GM21825 (cell line): ENCODE results near the gene DNAI1.
"Not testable (repeated sequence)": the region's sequence is repeated elsewhere in the genome, so short reads cannot be mapped to it uniquely, and the experiment has no call there.

Experiments
- ATAC-seq: cut with Tn5 transposase; IDR thresholded peaks from one replicate; pipeline ENCODE4 v1.9.1; 2021; ENCODE audit warnings: mild to moderate bottlenecking, moderate library complexity; ENCODE audit not compliant: unreplicated experiment

The DNAI1 gene

DNA sequence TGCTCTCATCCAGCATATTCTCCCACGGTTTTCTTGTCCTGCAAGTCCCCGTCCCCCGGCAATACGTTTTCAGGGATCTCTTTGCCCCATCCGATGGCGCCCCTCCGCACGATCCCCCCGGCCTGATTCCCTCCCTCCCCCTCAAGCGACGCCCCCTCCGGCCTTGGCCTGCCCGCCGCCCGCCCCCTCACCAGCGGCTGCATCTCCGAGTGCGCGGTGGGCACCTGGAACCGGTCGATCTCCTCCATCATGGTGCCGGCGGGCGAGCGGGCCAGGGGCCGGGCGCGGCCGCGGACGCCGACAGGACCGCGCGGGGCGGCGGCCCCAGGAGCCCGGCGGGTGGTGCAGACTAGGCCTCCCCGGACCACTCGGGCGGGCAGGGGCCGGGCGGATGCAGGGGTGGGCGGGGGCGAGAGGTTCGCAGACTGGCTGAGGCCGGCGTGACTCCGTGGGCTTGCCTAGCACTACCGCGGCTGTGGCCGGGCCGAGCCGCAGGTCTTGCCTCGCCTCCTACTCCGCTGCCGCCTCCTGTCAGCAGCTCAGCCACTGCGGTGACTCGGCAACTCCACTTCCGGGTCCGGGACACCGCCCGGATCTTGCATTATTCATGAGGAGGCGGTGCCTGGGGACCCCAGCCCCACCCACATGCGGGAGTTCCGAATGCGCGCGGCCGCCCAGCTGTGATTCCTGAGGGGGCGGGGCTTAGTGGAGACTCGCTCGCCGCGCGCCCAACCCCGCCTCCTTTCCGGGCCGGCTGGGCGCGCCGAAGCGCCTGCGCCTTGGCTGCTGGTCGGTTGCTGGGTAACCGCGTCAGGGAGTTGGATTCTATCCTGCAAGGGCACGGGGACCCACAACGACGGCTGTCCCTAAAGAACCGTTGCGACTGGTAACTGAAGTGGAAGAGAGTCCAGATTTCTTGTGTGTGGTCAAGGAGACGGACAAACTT is at the start of gene DNAI1, which contains the start of gene FAM219A:
DNAI1 (plus strand) TSS at position 793 of the 946 bp plus-strand sequence. CDS start 201 bp downstream, outside the sequence.
FAM219A (minus strand) TSS at position 558 of the 946 bp plus-strand sequence; CDS start at position 251, 307 bp downstream.
- peak; percentile 98 for ATAC-seq

DNA sequence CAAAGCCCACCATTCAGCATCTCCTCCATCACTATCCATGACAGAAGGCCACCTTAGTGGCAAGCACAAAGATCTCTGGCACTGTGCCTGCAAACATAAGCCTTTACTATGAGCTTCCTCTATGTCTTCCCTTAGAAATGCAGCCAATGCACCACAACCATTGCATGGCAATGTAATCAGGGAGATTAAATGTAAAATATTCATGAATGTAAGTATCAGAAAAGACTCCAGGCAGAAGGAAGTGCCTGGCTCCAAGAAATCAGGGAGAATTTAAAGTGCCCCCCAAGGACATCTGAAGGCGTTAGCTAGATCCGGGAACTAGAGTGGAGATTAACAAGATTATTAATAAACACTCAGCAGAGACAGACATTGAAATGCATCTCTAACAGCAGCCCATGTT is 49.5 kb upstream of the DNAI1 start:
- ATAC-seq: no peak

DNA sequence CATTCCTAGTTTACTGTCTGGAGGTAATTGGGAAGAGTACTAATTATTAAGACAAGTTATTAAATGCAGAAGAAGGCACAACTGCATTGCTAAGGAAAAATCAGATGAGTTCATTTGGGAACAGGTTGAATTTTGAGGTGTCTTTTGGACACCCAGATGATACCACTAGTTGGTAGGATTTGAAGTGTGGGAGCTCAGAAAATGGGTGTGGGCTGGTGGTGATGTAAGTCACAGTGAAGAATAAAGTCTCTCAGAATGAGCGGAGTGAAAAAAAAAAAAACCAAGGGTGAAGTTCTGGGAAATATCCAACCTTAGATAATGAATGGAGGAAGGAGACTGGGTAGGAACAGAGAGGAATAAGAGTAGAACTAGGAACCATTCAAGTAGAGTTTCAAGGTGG is 46.3 kb upstream of the DNAI1 start:
- no peak for ATAC-seq

DNA sequence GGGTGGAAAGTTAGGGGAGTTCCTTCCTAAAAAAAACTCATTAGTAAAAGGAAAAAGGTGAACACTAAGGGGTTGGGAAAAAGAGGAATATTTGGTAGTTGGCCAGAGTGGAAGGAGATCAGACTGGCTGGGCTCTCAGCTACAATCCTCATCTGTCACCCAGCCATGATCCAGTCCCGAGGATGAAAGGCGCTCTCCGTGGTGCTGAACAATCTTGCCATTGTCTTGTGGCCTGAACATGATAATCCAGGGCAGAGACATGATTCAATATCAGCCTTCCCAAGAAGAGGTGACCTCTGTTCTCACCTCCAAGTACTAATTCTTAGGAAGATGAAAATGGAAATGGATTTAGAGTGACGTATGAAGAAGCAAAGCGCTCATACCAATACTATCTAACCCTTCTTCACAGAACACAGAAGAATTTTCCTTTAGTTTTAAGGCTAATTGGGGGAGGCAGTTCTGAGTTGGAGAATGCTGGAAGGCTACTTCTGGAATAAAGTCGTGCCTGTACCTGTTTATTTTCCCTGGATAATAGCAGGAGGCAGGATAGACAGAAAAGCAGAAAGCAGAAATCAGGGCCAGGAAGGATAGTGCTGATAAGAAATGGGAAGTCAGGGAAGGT is 45.3 kb upstream of the DNAI1 start:
- no peak for ATAC-seq

DNA sequence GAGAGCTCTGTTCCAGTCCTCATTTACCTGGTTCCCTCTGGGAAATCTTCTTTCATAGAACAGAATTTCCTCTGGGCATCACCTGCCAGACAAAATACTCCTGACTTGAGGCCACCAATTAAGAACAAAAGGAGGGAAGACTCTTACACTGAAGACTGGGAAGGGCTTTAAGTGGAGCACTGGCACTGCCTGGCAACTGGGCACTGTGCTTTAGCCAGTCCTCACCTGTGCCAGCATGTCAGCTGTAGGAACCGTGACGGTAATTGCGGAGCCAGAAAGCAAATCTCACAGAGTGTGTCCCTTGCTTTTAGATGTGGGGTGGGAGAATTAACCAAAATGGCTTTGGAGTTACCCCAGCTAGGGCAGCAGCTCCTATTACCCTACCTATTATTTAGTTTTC is 40.9 kb upstream of the DNAI1 start:
- ATAC-seq: no peak

DNA sequence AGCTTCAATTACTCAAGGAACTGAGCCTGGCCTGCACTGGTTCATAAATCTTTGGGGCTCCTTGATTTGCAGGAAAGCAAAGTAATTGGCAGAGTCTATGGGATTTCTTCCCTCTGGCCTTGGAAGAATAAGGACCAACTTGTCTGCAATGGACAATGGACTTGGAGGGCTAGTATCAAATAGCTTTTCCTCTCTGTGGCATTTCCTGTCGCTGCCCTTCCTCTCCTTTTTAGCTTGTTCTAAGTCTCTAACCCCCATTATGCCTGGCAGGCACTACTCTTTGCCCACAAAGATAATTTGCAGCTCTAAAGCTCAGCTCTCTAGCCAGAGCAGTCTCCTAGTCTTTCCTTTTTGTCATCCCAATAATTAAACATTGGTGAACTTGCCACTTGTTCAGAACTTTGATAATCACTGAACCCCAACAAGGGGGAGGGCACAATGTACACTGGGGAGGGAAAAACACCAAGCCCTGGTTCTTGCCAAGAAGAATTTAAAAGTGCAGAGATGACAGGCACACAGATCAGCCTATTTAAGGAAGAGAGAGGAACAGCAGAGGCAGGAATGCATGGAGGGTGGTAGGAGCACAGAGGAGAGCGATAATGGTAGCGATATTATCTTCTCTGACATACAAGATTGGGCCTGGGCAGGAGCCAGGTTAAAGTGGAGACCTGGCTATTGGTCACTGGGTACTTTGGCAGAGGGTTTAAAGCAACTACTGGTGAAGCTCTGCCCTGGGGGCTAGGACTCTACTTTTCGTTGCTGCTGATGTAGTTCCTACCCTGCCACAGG is 38.7 kb upstream of the DNAI1 start:
- no peak for ATAC-seq

DNA sequence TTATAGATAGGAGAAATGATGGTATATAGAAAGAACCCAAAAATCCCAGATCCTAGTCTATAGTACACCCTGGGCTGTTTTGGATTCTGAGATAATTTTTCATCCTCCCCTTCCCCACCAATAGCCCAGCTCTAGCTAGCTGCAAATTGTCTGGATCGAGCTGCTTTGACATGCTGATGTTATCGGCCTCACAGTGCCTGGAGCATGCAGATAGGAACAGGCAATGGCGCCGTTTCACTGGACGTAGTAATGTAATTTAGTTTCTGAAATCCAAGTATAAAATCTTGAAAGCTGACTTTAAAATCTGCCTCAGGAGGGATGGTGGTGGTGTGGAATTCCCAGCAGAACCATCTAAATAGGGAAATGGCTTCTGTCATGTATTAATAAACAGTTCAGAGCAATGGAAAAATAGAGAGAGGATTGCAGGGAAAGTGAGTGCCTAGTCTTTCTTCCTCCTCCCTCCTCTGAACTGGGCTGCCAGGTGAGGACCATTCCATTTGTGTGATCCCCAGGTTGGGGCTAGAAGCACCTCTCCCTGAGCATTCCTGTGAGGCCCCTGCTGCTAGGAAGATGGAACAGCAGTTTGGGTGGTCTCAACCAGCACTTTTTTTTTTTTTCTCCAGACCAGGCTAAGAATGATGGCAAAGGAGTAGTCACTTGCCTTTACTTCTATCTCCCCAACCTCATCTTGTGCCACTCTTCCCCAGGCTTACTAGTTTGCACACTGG is 32.1 kb upstream of the DNAI1 start:
- no peak for ATAC-seq

DNA sequence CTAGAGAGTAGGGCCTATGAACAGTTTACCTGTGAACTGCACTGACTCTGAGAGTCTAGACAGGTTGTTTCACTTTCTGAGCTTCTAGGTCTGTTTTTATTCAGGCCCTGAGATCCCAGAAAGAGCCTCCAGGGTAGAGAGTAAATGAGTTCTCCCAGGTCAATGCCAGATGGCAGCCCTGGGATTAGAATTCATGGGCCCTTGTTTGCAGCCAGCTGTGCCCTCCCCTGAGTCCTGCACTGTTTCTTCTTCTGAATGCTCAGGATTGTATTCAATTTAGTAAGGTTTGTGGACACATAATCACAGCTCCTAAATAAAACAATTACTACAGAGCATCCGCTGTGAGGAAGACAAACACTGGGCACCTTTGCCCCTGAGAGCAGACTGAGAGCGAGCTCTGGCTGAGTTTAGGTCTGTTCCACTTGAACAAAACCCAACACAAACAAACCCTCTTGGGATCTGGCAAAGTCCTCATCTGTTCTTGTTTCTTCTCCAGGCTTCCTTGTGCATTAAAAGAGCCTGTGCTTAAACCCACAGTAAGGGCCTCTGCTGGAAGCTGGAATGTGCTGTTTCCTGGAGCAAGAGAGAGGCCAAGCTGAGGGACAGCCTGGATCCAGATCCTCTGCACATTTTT is 30.2 kb upstream of the DNAI1 start:
- ATAC-seq: no peak

DNA sequence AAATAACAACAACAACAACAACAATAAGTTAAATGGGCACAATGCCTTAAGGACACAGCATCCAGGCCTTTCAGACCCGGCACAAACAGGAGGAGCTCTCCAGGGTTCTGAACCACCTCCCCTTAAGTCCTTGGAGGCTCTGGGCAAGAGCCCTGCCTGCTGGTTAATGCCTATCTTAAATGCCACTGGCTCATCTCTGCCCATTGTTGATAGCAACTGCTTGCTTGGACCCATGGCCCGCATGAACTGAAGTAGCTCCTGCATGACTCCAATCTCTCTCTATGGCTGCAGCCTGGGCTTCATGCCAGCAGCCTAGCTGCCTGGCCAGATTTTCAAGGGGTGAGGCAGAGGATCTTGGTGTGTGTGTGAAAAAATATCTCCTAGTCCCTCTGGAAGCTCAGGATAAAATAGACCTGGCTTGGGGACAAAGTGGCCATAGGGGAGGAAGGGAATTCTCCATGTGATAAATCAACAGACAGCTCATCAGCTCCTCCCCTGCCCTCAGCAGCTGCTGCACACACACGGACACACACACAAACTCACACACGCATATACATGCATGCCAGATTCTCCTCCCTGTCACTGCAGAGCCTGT is 27.7 kb upstream of the DNAI1 start:
- no peak for ATAC-seq

DNA sequence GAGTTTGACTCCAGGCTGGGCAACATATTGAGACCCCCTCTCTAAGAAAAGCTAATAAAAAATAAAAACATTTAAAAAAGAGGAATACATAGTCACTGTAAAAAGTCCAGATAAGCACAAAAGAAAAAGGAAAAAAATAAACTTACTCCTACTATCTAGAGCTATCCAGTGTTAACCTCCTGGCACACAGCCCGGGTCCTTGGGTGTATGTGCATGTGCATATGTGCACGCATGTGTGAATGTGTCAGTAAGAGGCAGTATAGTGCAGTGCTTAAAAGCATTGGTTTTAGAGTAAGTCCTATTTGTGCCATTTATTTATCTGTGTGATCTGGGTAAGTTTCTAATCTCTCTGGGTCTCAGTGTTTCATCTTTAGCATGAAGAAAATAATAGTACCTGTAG is 26.9 kb upstream of the DNAI1 start:
- no peak for ATAC-seq

DNA sequence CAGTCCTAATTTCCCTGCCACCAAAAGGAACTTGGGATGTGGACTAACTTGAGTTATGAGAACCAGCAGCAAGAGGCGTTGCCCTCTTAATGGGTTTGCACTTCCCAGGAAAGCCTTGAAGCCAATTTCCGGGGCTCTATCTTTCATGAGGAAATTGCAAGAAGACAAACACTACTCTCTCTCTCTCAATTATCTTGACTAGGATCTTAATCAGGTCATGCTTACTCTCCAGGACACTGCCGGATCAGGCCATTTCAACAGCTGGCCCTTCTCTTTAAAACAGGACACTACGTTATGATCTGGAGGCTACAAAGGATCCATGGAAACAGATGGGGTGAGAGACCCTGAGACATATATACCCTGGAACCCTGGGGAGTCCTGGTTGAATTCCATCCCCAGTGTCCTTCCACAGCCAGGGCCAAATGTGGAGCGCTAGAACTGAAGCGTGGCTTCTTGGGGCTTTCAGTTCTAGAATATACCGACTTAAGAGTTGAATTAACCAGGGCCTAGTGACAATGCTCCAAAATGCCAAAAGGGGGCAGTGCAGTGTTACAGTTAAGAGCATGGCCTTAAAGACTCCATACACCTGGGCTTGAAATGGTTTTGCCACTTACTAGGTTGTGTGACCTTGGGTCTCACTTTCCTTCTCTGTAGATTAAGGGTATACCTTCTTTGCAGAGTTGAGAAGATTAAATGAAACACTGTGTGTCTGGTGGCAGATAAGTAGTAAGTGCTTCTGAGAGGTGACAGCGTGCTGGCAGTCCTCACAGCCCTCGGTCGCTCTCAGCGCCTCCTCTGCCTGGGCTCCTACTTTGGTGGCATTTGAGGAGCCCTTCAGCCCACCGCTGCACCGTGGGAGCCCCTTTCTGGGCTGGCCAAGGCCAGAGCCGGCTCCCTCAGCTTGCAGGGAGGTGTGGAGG is 21.3 kb upstream of the DNAI1 start:
- no peak for ATAC-seq

DNA sequence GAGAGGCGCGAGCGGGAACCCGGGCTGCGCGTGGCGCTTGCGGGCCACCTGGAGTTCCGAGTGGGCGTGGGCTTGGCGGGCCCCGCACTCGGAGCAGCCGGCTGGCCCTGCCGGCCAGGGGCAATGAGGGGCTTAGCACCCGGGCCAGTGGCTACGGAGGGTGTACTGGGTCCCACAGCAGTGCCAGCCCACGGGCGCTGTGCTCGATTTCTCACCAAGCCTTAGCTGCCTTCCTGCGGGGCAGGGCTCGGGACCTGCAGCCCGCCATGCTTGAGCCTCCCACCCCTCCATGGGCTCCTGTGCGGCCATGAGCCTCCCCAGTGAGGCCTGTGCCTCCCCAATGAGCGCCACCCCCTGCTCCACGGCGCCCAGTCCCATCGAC is 20.7 kb upstream of the DNAI1 start:
- not testable (repeated sequence) for ATAC-seq

DNA sequence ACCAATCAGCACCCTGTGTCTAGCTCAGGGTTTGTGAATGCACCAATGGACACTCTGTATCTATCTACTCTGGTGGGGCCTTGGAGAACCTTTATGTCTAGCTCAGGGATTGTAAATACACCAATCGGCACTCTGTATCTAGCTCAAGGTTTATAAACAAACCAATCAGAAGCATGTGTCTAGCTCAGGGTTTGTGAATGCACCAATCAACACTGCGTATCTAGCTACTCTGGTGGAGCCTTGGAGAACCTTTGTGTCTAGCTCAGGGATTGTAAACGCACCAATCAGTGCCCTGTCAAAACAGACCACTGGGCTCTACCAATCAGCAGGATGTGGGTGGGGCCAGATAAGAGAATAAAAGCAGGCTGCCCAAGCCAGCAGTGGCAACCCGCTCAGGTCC is 20.1 kb upstream of the DNAI1 start:
- not testable (repeated sequence) for ATAC-seq

DNA sequence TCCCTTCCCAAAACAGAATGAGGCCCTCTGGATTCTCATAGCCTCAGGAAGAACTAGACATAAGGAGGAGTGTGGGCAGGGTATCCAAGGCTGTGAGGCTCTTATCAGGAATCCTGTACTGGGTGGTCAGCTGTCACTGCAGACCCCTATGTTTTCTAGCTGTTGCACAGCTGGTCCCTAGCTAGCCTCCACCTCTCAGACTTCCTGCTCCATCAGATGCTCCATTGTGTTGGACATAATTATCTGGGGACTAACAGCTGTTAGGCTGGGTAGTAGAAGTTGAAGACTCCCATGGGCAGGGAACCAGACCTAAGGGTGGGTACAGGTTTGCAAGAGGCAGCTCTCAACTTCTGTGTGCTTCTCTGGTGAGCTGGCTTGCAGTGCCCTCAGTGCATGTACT is 18.6 kb upstream of the DNAI1 start:
- no peak for ATAC-seq

DNA sequence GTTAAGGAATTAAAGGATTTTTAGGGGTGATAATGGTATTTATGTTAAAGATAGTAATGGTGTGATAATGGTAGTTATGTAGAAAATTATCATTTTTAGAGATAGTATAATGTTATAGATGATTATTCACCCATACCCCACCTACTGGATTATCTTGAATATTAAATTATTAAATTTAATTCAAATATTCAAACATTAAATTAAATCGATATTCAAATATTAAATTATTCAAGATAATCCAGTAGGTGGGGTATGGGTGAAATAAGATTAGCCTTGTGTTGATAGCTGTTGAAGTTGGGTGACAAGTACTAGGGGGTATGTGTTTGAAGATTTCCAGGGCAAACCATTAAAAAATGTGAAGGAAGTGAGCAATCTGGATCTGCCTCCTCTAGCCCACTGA is 15.8 kb upstream of the DNAI1 start:
- ATAC-seq: no peak

DNA sequence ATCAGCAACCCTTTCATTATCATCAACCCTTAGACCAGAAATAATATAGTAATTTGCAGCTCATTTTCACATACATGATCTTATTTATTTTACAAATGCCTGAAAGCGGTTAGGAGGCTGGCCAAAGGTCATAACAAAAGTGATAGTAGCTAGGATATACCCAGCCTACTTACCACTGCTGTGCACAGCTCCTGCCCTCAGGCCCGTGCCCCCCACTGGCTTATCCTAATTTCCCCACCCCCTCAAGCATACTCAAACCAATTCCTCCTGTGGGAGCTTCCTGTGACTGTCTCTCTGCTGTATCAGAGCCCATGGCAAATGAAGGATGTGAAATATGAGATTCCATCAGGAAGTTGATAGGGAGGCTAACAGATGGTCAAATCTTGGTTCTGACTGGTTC is 15.1 kb upstream of the DNAI1 start:
- no peak for ATAC-seq

DNA sequence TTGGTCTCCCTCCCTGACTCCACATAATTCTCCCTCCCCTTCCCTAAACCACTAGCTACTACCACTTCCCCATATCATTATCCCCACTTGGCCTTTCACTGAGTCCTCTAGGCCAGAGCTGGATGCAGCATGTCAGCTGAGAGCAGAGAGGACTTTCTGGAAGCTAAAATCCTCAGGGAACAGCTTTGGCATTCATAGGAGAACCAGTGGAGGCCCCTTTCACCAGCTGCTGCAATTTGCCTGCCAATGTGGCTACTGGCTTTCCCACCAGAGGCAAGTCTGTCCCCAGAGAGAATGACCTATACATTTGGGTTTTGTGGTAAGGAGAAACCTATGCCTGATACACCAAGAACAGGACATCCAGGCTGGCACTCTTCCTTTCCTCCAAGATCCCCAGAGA is 14.6 kb upstream of the DNAI1 start:
- no peak for ATAC-seq

DNA sequence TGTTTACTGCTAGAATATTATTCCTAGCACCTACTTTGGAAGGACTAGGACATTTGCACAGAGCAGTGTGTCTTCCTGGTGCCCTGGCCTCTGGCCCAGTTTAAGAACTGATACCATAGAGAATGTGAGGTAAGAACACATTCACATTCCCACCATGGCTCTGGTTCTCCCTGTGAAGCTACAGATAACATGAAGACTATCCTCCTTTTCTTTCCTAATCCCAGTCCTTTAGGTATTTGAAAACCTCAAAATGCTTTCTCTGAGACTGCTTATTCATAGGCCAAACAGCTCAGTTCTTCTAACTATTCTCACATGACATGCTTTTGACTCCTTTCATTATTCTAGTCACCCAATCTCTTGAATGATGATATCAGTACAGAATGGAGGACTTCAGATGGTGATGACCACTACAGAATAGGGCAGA is 12.1 kb upstream of the DNAI1 start:
- ATAC-seq: no peak

DNA sequence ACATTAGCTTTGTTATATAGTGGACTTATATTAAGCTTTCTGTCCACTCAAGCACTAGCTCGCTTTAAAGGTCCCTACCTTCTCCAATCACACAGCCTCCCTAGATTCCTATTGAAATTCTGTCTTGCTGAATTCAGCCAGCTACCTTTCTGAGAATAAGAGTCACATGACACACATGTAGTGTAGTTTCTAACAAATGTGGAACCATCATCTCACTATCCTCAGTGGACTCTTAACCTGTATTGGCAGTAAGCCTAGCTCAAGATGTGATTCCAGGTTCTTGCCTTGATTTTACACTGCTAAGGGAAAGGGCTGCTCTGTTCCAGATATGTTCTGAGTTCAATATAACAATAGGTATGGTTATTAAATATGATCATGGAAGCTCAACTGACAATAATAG is 11.7 kb upstream of the DNAI1 start:
- no peak for ATAC-seq
